ENCODE results near the gene MAP3K14.

DNA sequence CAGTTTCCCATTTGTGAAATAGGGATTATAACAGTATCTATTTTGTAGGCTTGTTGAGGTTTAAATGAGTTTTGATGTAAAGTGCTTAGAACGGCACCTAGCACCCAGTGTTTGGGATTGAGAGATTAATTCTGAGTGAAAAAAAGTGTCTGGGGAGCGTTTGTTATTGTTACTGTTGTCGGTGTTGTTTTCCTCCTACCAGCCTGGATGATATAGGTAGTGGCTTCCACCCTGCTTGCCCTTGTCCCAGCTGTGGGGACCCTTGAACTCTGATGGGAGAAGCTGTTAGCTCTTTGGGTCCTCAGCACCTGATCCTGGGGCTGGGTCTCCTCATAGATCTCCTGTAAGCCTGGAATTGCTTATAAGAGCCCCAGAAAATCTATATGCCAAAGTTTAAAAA, 90.2 kb downstream of the MAP3K14 start:
- no peak for TF ChIP-seq POLR2AphosphoS5 (IDR thresholded peaks at IDR 0.05; ENCODE audit: low read depth, low read length)
- TF ChIP-seq TAF1 (IDR thresholded peaks at IDR 0.05; ENCODE audit: borderline replicate concordance, insufficient read depth, low read length) = no peak
- no peak for TF ChIP-seq SIN3A (IDR thresholded peaks at IDR 0.05; ENCODE audit: borderline replicate concordance, insufficient read depth, low read length)

All from PFSK-1 (cell line).